DOHH2 (cell line): ENCODE data around the gene NKAIN2.
"Not testable (repeated sequence)": the region's sequence is repeated elsewhere in the genome, so short reads cannot be mapped to it uniquely, and the experiment has no call there.

Source experiments
- H3F3A ChIP-seq: fragments of 200-600 bp; sonication (generic), shearing (Covaris generic); 2 replicates; pipeline ENCODE4 v1.6.0; 2016; ENCODE audit warnings: antibody characterized with exemption, mild to moderate bottlenecking; ENCODE audit not compliant: control insufficient read depth, insufficient read depth
- H3K27ac ChIP-seq: fragments of 200-600 bp; sonication (generic); 2 replicates; pipeline ENCODE4 v1.5.1; 2014; ENCODE audit warnings: low read depth, mild to moderate bottlenecking, low read length, moderate library complexity
- H3K27me3 ChIP-seq: fragments of 200-600 bp; sonication (generic); 2 replicates; pipeline ENCODE4 v1.6.1; 2014; ENCODE audit warnings: mild to moderate bottlenecking, low read length, mixed read lengths; ENCODE audit not compliant: control insufficient read depth
- H3K36me3 ChIP-seq: fragments of 200-600 bp; sonication (generic); 2 replicates; pipeline ENCODE4 v1.6.1; 2014; ENCODE audit warnings: mild to moderate bottlenecking, low read length, moderate library complexity, mixed read lengths; ENCODE audit not compliant: control insufficient read depth
- H3K4me1 ChIP-seq: fragments of 200-600 bp; sonication (generic); 2 replicates; pipeline ENCODE4 v1.6.1; 2014; ENCODE audit warnings: mild to moderate bottlenecking, low read length, mixed read lengths; ENCODE audit not compliant: control insufficient read depth
- H3K4me2 ChIP-seq: fragments of 200-600 bp; sonication (generic); 2 replicates; pipeline ENCODE4 v1.6.0; 2014; ENCODE audit warnings: mild to moderate bottlenecking, low read length, moderate library complexity
- H3K4me3 ChIP-seq: fragments of 200-600 bp; sonication (generic); 2 replicates; pipeline ENCODE4 v1.5.1; 2014; ENCODE audit warnings: mild to moderate bottlenecking, low read length, mixed read lengths
- H3K79me2 ChIP-seq: fragments of 200-600 bp; sonication (generic); 2 replicates; pipeline ENCODE4 v1.6.1; 2014; ENCODE audit warnings: mild to moderate bottlenecking, low read length, mixed read lengths; ENCODE audit not compliant: control insufficient read depth
- H3K9me2 ChIP-seq: fragments of 200-600 bp; sonication (generic); replicated peaks from 2 replicates; pipeline ENCODE4 v1.6.1; 2014; ENCODE audit warnings: mild to moderate bottlenecking, low read length, mixed read lengths; ENCODE audit not compliant: control insufficient read depth
- H3K9me3 ChIP-seq: fragments of 200-600 bp; sonication (generic); 2 replicates; pipeline ENCODE4 v1.6.1; 2014; ENCODE audit warnings: antibody characterized with exemption, low read length, mixed read lengths; ENCODE audit not compliant: control insufficient read depth, insufficient read depth
- H4K20me1 ChIP-seq: fragments of 200-600 bp; sonication (generic); 2 replicates; pipeline ENCODE4 v1.6.0; 2014; ENCODE audit warnings: low read depth, mild to moderate bottlenecking, antibody characterized with exemption, low read length, moderate library complexity; ENCODE audit not compliant: control insufficient read depth, insufficient read depth
- CTCF ChIP-seq: fragments of 200-600 bp; sonication (generic); IDR thresholded peaks from one replicate; pipeline ENCODE4 v1.5.1; 2014; ENCODE audit warnings: antibody characterized with exemption, mild to moderate bottlenecking, low read depth, low read length; ENCODE audit not compliant: poor library complexity, severe bottlenecking
- EZH2phosphoT487 ChIP-seq: fragments of 200-600 bp; sonication (generic); IDR thresholded peaks from 2 replicates; pipeline ENCODE4 v1.6.1; 2017; ENCODE audit warnings: borderline replicate concordance, mild to moderate bottlenecking, antibody characterized with exemption, low read length, moderate library complexity, mixed read lengths

The NKAIN2 gene

GRCh38 chr6:124297507-124297906 is 493.8 kb downstream of the NKAIN2 start:
- Histone ChIP-seq H3K4me2 (no peak overlapping the region), H3K4me3 (no peak overlapping the region)
- no peak for TF ChIP-seq EZH2phosphoT487
- TF ChIP-seq CTCF = no peak

GRCh38 chr6:124298730-124299129 is 495.1 kb downstream of the NKAIN2 start:
- H3K4me1 ChIP-seq = no peaks in the 10 kb centered on the region
- H3K36me3 ChIP-seq = no peaks in the 10 kb centered on the region
- H3K9me3 ChIP-seq = no peaks in the 10 kb centered on the region
- no peak for TF ChIP-seq CTCF
- no peak for TF ChIP-seq EZH2phosphoT487
- no peaks in the 10 kb centered on the region for H3K9me2 ChIP-seq
- H3K4me2 ChIP-seq = no peak overlapping the region
- no peaks in the 10 kb centered on the region for H3K79me2 ChIP-seq
- no peak overlapping the region for H3K27ac ChIP-seq
- H4K20me1 ChIP-seq = no peaks in the 10 kb centered on the region
- H3K4me3 ChIP-seq = no peak overlapping the region
- H3K27me3 ChIP-seq = no peaks in the 10 kb centered on the region
- no peaks in the 10 kb centered on the region for H3F3A ChIP-seq

More at GRCh38 chr6:124297507-124297906, 493.8 kb downstream of the NKAIN2 start:
- no peaks in the 10 kb centered on the region for H3K9me2 ChIP-seq
- H3K27ac ChIP-seq = no peak overlapping the region
- H3K4me1 ChIP-seq = no peaks in the 10 kb centered on the region
- no peaks in the 10 kb centered on the region for H3K27me3 ChIP-seq
- no peaks in the 10 kb centered on the region for H4K20me1 ChIP-seq
- H3K79me2 ChIP-seq = no peaks in the 10 kb centered on the region
- H3K36me3 ChIP-seq = no peaks in the 10 kb centered on the region
- H3K9me3 ChIP-seq = no peaks in the 10 kb centered on the region
- H3F3A ChIP-seq = no peaks in the 10 kb centered on the region

GRCh38 chr6:124300907-124301306 is 497.2 kb downstream of the NKAIN2 start:
- not testable (repeated sequence) for H3K9me3 ChIP-seq, H3K4me2 ChIP-seq, H3K4me3 ChIP-seq, H3K9me2 ChIP-seq, H4K20me1 ChIP-seq, H3K27me3 ChIP-seq, H3K36me3 ChIP-seq, H3F3A ChIP-seq, H3K4me1 ChIP-seq, H3K27ac ChIP-seq, H3K79me2 ChIP-seq

GRCh38 chr6:124303971-124304370 is 500.3 kb downstream of the NKAIN2 start:
- TF ChIP-seq CTCF = no peak
- TF ChIP-seq EZH2phosphoT487 = no peak
- H3K9me3 ChIP-seq = no peaks in the 10 kb centered on the region
- H3K36me3 ChIP-seq = no peaks in the 10 kb centered on the region
- H3F3A ChIP-seq = no peaks in the 10 kb centered on the region
- H3K4me2 ChIP-seq = no peak overlapping the region
- H3K79me2 ChIP-seq = no peaks in the 10 kb centered on the region
- no peaks in the 10 kb centered on the region for H3K9me2 ChIP-seq
- no peak overlapping the region for H3K27ac ChIP-seq
- no peaks in the 10 kb centered on the region for H4K20me1 ChIP-seq
- H3K4me1 ChIP-seq = no peaks in the 10 kb centered on the region
- H3K27me3 ChIP-seq = no peaks in the 10 kb centered on the region
- H3K4me3 ChIP-seq = no peak overlapping the region
